ENCODE measurements around the gene THAP4.

Gene THAP4

DNA sequence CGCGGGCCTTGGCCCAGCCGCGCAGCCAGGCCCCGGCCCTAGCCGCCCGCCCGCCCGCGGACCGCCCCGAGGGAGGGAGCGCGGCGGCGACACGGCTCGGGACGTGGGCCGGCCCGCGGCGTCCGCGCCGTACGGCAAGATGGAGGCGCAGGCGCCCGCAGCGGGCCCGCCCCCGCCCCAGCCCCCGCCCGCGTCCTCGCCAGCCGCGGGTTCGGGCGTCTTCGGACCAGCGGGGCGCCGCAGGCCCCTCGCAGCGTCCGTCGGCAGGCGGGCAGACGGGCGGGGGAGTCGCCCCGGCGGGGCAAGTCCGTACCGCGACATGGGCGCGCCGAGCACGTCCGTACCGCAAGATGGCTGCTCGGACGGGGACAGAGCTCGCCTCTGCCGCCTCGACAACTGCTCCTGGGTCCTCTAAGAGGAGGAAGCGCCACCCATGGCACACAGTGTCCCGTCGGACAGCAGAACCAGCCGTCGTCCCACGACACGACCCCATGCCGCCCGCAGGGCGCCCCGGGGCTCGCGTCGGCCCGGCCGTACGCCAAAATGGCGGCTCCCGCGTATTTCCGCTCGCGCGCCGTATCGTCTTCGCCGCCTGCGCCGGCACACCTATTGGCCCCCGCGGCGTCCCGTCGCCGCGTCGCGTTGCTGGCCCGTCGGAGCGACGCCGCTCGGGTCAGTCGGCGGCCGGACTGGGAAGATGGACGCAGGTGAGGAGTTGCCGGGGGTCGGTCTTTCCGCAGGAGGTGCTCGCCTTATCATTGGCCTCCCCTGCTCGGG is at the start of gene THAP4, which contains the start of gene ATG4B:
Gene THAP4 (minus strand): TSS at position 141 of the 777 bp plus-strand sequence. CDS start 141 bp downstream, outside the sequence.
Gene ATG4B (plus strand): TSS at position 676 of the 777 bp plus-strand sequence. CDS start 22 bp downstream, at position 698.
- peak; percentile 64 for DNase-seq (ENCODE audit: low read depth)

DNA sequence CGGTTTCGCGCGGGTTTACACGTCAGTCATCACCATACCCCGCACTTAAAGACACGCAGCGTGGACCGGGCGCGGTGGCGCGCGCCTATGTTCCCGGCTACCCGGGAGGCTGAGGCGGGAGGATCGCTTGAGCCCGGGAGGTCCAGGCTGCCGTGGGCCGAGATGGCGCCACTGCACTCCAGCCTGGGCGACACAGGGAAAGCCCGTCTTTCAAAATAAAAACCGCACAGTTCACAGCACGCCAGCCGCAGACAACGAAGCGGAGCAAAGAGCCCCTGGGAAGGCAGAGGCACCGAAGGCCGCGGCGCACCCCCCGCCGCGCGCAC is 49.3 kb upstream of the THAP4 start:
- DNase-seq (ENCODE audit: low read depth), result no peak

- DNase-seq (ENCODE audit: low read depth), result no peak
These were observed 44.1 kb upstream of the THAP4 start for GRCh38 chr2:241680827-241681599.

DNA sequence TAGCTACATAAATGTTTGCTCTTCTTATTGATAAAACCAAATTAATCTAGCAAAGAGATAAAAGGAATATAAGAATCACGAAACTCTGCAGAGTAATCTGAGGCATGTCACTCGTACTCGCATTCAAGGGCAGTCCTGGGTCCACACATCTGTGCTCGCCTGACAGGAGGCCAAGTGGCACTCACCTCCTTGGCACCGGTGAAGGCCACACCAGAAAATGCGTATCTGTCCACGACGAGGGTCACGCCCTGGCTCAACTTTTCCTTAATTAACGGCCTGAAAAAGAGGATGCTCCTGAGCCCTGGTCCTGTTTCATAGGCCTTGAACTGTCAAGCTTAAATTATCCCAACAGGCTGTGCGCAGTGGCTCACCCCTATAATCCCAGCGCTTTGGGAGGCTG is 43.1 kb upstream of the THAP4 start:
- no peak for DNase-seq (ENCODE audit: low read depth)

- no peak for DNase-seq (ENCODE audit: low read depth)
These were observed 42.0 kb upstream of the THAP4 start for GRCh38 chr2:241678784-241679540.

GRCh38 chr2:241678307-241678706 is 41.3 kb upstream of the THAP4 start:
- no peak for DNase-seq (ENCODE audit: low read depth)

GRCh38 chr2:241677392-241677791 is 40.4 kb upstream of the THAP4 start:
- no peak for DNase-seq (ENCODE audit: low read depth)

DNA sequence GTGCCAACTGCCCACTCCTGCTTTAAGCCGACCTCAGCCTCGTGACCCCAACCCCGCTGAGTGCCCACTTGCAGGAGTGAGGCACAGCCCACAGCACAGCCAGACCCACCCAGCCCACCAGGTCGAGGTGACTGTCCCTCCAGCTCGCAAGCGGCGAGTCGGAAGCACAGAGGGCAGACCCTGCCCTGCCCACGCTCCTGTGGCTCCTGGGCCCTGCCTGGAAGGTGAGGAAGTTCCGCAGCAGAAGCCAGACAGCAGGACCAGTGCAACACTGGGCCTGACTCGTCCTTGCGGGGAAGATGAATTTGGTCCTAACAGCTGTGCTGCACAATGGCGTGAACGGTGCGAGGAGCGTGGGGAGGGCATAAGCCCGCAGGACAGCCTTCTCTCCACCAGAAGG is 39.7 kb upstream of the THAP4 start:
- DNase-seq (ENCODE audit: low read depth), result no peak

GRCh38 chr2:241675885-241676284 is 38.9 kb upstream of the THAP4 start:
- DNase-seq (ENCODE audit: low read depth), result no peak

DNA sequence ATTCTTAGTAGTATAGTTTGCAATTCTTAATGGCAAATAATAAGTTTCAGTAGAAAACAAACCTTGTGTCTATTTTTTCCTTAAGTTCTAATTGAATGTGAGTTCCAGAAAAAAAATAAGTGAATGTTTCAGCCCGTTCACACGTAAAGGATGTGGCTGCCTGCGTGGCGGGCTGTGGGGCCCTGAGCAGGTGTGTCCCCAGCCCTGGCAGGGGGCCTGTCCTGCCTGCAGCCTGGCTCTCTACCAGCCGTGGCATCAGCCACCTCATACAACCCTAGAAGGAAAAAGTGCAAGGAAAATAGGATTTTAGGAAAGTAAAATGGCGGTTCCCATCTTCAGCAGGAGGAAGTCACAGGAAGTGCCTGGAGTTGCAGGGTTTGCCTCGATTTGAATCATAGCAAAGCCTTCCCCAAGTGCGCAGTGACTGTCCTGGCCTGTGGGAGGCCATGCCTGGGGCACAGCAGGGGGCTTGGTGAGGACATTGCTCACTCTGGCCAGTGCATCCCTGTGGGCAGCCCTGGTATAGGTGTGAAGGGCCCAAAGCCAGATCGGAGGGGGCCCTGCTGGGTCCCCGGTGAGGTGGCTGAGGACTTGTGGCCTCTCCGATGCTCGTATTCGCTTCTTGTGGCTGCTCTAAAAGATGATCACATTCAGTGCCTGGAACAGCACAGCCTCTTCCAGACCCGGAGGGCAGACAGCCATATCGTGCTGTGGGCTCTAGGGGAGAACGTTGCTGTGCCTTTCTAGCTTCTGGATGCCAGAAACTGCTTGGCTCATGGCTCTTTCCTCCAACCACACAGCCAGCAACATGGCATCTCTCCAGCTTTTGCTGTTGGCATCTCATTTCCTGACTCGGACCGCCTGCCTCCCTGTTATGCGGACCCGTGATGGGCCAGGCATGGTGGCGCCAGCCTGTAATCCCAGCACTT is 37.1 kb upstream of the THAP4 start:
- DNase-seq (ENCODE audit: low read depth), result no peak

GRCh38 chr2:241673189-241673663 is 36.3 kb upstream of the THAP4 start:
- no peak for DNase-seq (ENCODE audit: low read depth)

DNA sequence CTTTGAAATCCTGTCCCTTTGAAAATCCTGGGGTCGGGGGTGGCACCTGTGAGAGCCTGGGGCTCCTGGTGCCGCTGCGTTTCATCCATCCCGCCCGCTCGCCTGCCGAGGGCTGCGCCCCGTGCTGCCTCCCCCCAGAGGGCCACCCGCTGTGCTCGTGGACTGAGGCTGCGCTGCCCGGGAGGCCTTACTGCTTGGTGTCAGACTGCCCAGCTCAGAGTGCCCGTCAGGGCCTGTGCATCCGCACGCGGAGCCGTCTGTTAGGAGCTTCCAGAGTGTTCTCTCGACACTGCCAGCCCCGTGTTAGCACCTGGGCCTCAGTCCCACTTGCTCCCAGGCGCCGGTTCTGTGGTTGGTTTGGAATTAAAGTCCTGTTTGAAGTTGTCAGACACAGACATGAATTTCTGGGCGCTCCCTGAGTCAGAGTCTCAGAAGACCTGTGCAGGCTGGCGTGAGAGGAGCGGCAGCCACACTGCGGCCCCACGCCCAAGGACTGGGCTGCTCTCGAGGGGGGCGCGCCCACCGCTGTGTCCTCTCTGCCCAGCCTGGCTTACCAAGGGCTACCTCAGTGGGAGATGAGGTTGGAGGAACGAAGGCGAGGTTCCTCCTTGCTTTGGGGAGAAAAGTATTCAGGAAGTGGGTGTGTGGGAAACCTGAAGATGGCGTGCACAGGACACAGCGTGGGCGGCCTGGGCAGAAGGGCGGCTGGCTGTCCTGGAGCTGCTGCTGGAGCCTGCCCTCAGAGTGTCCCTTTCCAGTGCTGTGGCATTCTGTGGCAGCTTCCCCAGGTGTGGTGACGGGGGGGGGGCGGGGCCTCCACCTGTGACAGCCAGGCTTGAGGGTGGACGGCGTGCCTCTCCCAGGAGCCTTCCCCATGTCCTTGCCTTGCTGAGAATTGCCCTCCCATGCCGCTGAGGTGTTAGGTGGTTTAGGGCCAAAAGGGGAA is 35.6 kb upstream of the THAP4 start:
- no peak for DNase-seq (ENCODE audit: low read depth)

- no peak for DNase-seq (ENCODE audit: low read depth)
These were observed 34.7 kb upstream of the THAP4 start for GRCh38 chr2:241671457-241672240.

GRCh38 chr2:241670333-241671110 is 33.6 kb upstream of the THAP4 start:
- DNase-seq (ENCODE audit: low read depth), result no peak

- no peak for DNase-seq (ENCODE audit: low read depth)
These were observed 31.9 kb upstream of the THAP4 start for GRCh38 chr2:241668839-241669238.

DNA sequence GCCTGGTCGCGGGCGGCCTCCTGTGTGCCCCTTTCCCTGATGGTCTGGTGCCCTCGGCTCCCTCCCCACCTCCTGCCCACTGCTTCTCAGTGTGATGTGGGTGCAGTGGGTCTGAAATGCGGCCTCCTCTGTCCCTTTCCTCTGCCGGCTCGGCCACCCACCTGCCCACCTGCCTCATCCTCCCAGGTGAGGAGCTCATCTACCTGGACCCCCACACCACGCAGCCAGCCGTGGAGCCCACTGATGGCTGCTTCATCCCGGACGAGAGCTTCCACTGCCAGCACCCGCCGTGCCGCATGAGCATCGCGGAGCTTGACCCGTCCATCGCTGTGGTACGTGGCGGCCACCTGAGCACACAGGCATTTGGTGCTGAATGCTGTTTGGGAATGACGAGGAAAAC is 31.4 kb upstream of the THAP4 start:
- DNase-seq (ENCODE audit: low read depth), result no peak

DNA sequence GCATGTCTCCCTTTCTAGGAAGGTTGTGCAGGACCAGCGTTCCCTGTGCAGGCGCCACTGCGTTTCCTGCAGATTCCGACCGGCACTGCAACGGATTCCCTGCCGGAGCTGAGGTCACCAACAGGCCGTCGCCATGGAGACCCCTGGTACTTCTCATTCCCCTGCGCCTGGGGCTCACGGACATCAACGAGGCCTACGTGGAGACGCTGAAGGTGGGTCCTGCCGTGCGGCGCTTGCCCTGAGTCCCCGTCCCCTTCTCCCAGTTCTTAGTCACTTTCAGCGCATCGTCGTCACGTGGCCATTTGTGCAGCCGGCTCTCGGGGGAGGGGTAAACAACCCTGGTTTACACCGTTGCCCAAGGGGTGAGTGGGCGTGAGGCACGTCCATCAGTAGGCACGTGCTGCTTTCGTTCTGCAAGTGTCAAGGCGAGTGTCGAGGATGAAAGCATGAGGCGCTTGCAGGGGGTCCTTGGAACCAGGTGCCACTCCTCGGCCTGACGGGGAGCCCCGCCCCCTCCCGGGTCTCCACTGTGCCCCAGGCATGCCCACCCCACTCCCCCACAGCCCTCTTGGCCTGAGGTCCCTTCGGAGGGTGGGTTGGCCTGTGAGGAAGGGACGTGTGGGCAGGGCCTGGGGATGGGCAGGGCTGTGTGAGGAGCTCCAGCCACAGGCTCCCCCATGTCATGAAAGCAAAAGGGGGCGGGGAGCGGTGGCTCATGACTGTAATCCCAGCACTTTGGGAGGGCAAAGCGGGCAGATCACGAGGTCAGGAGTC is 29.9 kb upstream of the THAP4 start:
- no peak for DNase-seq (ENCODE audit: low read depth)

All from stimulated activated CD8-positive, alpha-beta memory T cell treated with anti-CD3 and anti-CD28 coated beads, Interleukin-12 subunit alpha, Interleukin-12 subunit beta, amount 100 ng/mL, for 4 hours (primary cell).